Measurements from ENCODE around the gene LIN28B.
"Not testable (repeated sequence)": the region's sequence is repeated elsewhere in the genome, so short reads cannot be mapped to it uniquely, and the experiment has no call there.

Gene LIN28B

DNA sequence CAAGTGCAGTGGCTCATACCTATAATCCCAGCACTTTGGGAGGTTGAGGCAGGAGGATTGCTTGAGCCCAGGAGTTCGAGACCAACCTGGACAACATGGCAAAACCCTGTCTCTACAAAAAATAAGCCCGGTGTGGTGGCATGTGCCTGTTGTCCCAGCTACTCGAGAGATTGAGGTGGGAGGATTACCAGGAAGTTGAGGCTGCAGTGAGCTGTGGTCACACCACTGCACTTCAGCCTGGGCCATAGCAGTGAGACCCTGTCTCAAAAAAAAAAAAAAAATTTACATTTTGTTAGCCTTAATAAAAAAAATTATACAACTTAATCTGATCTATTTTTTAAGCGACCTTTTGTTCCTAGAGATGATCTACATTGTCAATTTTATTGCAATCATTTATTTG, 56.6 kb downstream of the LIN28B start:
- H3K4me1 Mint-ChIP-seq; DNase-seq (ENCODE audit: low spot score in 2 of 2); H3K27me3 Mint-ChIP-seq; H3K27ac Mint-ChIP-seq; H3K4me3 Mint-ChIP-seq; H3K9me3 Mint-ChIP-seq; H3K36me3 Mint-ChIP-seq; ATAC-seq (ENCODE audit: low read depth): not testable (repeated sequence)

DNA sequence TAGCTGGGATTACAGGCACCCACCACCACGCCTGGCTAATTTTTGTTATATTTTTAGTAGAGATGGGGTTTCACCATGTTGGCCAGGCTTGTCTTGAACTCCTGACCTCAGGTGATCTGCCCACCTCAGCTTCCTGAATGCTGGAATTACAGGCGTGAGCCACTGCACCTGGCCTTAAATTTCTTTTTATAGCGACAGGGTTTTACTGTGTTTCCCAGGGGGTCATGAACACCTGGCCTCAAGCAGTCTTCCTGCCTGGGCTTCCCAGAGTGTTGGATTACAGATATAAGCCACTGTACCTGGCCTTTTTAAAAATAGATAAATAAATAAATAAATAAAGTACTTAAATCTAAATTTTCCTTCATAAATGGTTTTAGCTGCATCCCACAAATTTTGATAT, 57.5 kb downstream of the LIN28B start:
- H3K27me3 Mint-ChIP-seq, result no peaks in the 10 kb centered on the region
- H3K27ac Mint-ChIP-seq, result no peak overlapping the region
- H3K4me1 Mint-ChIP-seq, result no peaks in the 10 kb centered on the region
- ATAC-seq (ENCODE audit: low read depth) (no peak), DNase-seq (ENCODE audit: low spot score in 2 of 2) (no peak)
- H3K4me3 Mint-ChIP-seq, result no peak overlapping the region
- no peaks in the 10 kb centered on the region for H3K36me3 Mint-ChIP-seq
- H3K9me3 Mint-ChIP-seq, result no peaks in the 10 kb centered on the region

GRCh38 chr6:105014954-105015353, 58.0 kb downstream of the LIN28B start:
- H3K27me3 Mint-ChIP-seq, result no peaks in the 10 kb centered on the region
- ATAC-seq (ENCODE audit: low read depth), result no peak

GRCh38 chr6:105015482-105015881, 58.6 kb downstream of the LIN28B start:
- Mint-ChIP-seq H3K36me3 (no peaks in the 10 kb centered on the region), H3K27ac (no peak overlapping the region), H3K27me3 (no peaks in the 10 kb centered on the region), H3K4me3 (no peak overlapping the region), H3K4me1 (no peaks in the 10 kb centered on the region), H3K9me3 (no peaks in the 10 kb centered on the region)
- DNase-seq (ENCODE audit: low spot score in 2 of 2) (no peak), ATAC-seq (ENCODE audit: low read depth) (no peak)

More at GRCh38 chr6:105014954-105015353, 58.0 kb downstream of the LIN28B start:
- no peak overlapping the region for H3K4me3 Mint-ChIP-seq
- H3K27ac Mint-ChIP-seq, result no peak overlapping the region
- DNase-seq (ENCODE audit: low spot score in 2 of 2), result no peak
- H3K4me1 Mint-ChIP-seq, result no peaks in the 10 kb centered on the region
- no peaks in the 10 kb centered on the region for H3K9me3 Mint-ChIP-seq
- H3K36me3 Mint-ChIP-seq, result no peaks in the 10 kb centered on the region

- peaks cover 7% of the 10 kb centered on the region for H3K27me3 Mint-ChIP-seq
These were observed 62.4 kb downstream of the LIN28B start for GRCh38 chr6:105019285-105019684.

GRCh38 chr6:105021399-105021798, 64.5 kb downstream of the LIN28B start:
- Mint-ChIP-seq H3K36me3 (no peaks in the 10 kb centered on the region), H3K27ac (no peak overlapping the region), H3K9me3 (no peaks in the 10 kb centered on the region), H3K4me1 (no peaks in the 10 kb centered on the region), H3K27me3 (peaks cover 7% of the 10 kb centered on the region), H3K4me3 (no peak overlapping the region)
- no peak for ATAC-seq (ENCODE audit: low read depth)
- no peak for DNase-seq (ENCODE audit: low spot score in 2 of 2)

More at GRCh38 chr6:105019285-105019684, 62.4 kb downstream of the LIN28B start:
- Mint-ChIP-seq H3K27ac (no peak overlapping the region), H3K4me1 (no peaks in the 10 kb centered on the region), H3K4me3 (no peak overlapping the region), H3K9me3 (no peaks in the 10 kb centered on the region), H3K36me3 (no peaks in the 10 kb centered on the region)
- ATAC-seq (ENCODE audit: low read depth) (no peak), DNase-seq (ENCODE audit: low spot score in 2 of 2) (no peak)

GRCh38 chr6:105022416-105022815, 65.5 kb downstream of the LIN28B start:
- Mint-ChIP-seq H3K36me3 (no peaks in the 10 kb centered on the region), H3K4me3 (no peak overlapping the region), H3K27ac (no peak overlapping the region), H3K27me3 (peaks cover 7% of the 10 kb centered on the region), H3K4me1 (no peaks in the 10 kb centered on the region), H3K9me3 (no peaks in the 10 kb centered on the region)
- no peak for DNase-seq (ENCODE audit: low spot score in 2 of 2)
- no peak for ATAC-seq (ENCODE audit: low read depth)

DNA sequence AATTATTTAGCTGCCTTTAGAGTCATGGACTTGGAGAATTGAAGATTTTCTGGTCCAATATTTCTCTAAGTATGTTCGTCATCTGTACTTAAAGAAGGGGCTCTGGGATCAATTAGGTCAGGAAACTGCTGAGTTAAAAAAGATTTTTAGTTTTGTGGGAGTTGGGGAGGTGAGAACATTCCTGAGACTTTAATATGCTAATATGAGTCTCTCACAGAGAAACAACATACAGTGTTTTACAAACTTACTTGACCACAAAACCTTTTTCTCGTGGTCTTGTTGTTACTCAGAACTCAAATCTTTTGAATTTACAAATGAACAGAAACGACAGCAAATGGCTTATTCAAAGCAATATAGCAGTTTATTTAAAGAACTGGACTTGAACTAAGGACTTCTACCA, 67.9 kb downstream of the LIN28B start:
- peaks cover 7% of the 10 kb centered on the region for H3K27me3 Mint-ChIP-seq
- H3K9me3 Mint-ChIP-seq, result no peaks in the 10 kb centered on the region
- no peak for ATAC-seq (ENCODE audit: low read depth)
- no peak overlapping the region for H3K27ac Mint-ChIP-seq
- DNase-seq (ENCODE audit: low spot score in 2 of 2), result no peak
- no peaks in the 10 kb centered on the region for H3K36me3 Mint-ChIP-seq
- H3K4me3 Mint-ChIP-seq, result no peak overlapping the region
- H3K4me1 Mint-ChIP-seq, result no peaks in the 10 kb centered on the region

DNA sequence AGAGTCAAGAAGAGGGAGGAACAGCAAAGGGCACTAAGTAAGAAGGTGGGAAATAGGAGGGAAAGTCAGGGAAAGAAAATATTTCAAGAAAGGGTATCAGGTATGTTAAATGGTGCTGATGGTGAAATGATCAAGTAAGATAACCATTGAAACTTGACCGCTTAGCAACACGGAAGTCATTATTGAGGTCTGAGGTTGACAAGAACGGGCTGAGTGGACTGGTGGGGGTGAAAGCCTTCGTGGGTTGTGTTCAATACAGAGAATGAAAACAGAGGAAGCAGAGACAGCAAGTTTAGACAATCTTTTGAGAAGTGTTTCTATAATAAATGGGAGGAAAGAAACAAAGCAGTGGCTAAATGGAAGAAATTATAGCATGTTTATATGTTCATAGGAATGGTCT, 72.0 kb downstream of the LIN28B start:
- no peak for ATAC-seq (ENCODE audit: low read depth)
- Mint-ChIP-seq H3K4me1 (no peaks in the 10 kb centered on the region), H3K9me3 (no peaks in the 10 kb centered on the region), H3K27ac (no peak overlapping the region), H3K4me3 (no peak overlapping the region), H3K27me3 (no peaks in the 10 kb centered on the region), H3K36me3 (no peaks in the 10 kb centered on the region)
- DNase-seq (ENCODE audit: low spot score in 2 of 2), result no peak

- Mint-ChIP-seq H3K4me1 (no peaks in the 10 kb centered on the region), H3K4me3 (no peak overlapping the region), H3K27me3 (no peaks in the 10 kb centered on the region), H3K27ac (no peak overlapping the region), H3K36me3 (no peaks in the 10 kb centered on the region), H3K9me3 (no peaks in the 10 kb centered on the region)
- no peak for ATAC-seq (ENCODE audit: low read depth)
- DNase-seq (ENCODE audit: low spot score in 2 of 2), result no peak
These were observed 72.7 kb downstream of the LIN28B start for GRCh38 chr6:105029581-105029980.

DNA sequence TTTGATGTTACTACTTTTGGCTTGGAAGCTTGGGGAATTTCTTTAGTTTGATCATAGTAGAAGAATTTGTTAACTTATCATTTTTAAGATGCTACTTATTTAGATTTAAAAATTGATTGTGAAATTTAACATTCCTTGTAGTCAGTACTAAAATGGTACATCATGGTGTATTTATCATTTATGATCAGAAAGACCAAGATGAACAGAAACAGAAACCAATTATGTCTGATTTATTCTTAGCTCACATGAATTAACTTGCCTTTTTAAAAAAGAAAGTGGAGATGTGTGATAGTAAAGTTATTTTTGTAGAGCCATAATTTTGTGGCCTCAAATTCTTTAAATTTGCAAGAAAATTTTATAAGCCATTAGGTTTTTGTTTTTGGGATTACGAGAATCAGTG, 77.6 kb downstream of the LIN28B start:
- no peaks in the 10 kb centered on the region for H3K4me1 Mint-ChIP-seq
- H3K36me3 Mint-ChIP-seq, result no peaks in the 10 kb centered on the region
- H3K9me3 Mint-ChIP-seq, result no peaks in the 10 kb centered on the region
- H3K27me3 Mint-ChIP-seq, result no peaks in the 10 kb centered on the region
- no peak overlapping the region for H3K27ac Mint-ChIP-seq
- no peak overlapping the region for H3K4me3 Mint-ChIP-seq
- ATAC-seq (ENCODE audit: low read depth) (no peak), DNase-seq (ENCODE audit: low spot score in 2 of 2) (no peak)

DNA sequence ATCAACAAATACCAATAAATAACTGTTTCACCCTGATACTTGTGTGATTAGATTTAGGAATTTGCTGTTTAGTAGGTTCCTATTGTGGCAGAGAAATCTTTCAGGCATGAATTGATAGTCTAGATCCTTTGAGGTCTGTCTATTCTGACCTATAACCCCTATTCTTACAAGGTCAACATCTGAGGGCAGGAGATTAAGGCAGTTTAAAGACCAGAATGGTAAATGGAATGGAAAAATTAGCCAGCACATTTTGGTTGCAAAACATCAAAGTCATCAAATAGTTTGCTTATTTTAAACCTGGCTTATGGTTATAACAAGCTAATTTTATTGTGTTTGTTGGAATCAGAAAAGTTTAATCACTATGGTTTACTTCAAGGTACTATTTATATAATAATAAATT, 78.4 kb downstream of the LIN28B start:
- no peak overlapping the region for H3K4me3 Mint-ChIP-seq
- no peak for ATAC-seq (ENCODE audit: low read depth)
- no peak overlapping the region for H3K27ac Mint-ChIP-seq
- H3K9me3 Mint-ChIP-seq, result no peaks in the 10 kb centered on the region
- no peaks in the 10 kb centered on the region for H3K4me1 Mint-ChIP-seq
- DNase-seq (ENCODE audit: low spot score in 2 of 2), result no peak
- no peaks in the 10 kb centered on the region for H3K36me3 Mint-ChIP-seq
- H3K27me3 Mint-ChIP-seq, result no peaks in the 10 kb centered on the region

DNA sequence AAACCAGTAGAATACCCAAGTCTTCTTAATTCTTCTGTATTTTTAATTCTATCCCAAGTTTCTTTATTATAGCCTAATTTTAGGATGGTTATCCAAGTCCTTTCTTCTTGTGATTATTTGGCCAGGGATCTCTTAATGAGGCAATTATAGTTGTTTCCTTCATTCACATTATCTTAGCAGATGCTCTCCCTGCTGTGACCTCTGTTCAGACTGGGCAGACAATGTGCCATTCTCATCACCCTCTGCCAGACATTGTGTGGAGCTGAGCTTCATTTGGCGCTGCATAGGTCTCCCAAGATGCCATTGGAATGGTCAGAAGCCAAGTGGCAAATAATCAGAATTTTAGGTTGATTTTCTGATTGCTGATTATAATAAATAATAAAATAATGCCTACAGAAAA, 79.4 kb downstream of the LIN28B start:
- Mint-ChIP-seq H3K36me3 (no peaks in the 10 kb centered on the region), H3K4me1 (no peaks in the 10 kb centered on the region), H3K9me3 (no peaks in the 10 kb centered on the region), H3K27ac (no peak overlapping the region), H3K27me3 (no peaks in the 10 kb centered on the region), H3K4me3 (no peak overlapping the region)
- ATAC-seq (ENCODE audit: low read depth) (no peak), DNase-seq (ENCODE audit: low spot score in 2 of 2) (no peak)

GRCh38 chr6:105038259-105038658, 81.4 kb downstream of the LIN28B start:
- no peaks in the 10 kb centered on the region for H3K36me3 Mint-ChIP-seq
- DNase-seq (ENCODE audit: low spot score in 2 of 2) (no peak), ATAC-seq (ENCODE audit: low read depth) (no peak)
- H3K4me3 Mint-ChIP-seq, result no peak overlapping the region
- H3K4me1 Mint-ChIP-seq, result no peaks in the 10 kb centered on the region
- H3K9me3 Mint-ChIP-seq, result no peaks in the 10 kb centered on the region
- H3K27ac Mint-ChIP-seq, result no peak overlapping the region
- no peaks in the 10 kb centered on the region for H3K27me3 Mint-ChIP-seq

GRCh38 chr6:105041880-105042279, 85.0 kb downstream of the LIN28B start:
- no peak for ATAC-seq (ENCODE audit: low read depth)
- no peaks in the 10 kb centered on the region for H3K9me3 Mint-ChIP-seq
- no peak overlapping the region for H3K4me3 Mint-ChIP-seq
- H3K27me3 Mint-ChIP-seq, result peaks cover 1% of the 10 kb centered on the region
- no peak overlapping the region for H3K27ac Mint-ChIP-seq
- DNase-seq (ENCODE audit: low spot score in 2 of 2), result no peak
- no peaks in the 10 kb centered on the region for H3K4me1 Mint-ChIP-seq
- no peaks in the 10 kb centered on the region for H3K36me3 Mint-ChIP-seq

- no peaks in the 10 kb centered on the region for H3K4me1 Mint-ChIP-seq
- DNase-seq (ENCODE audit: low spot score in 2 of 2) (no peak), ATAC-seq (ENCODE audit: low read depth) (no peak)
- H3K27ac Mint-ChIP-seq, result no peak overlapping the region
- no peaks in the 10 kb centered on the region for H3K36me3 Mint-ChIP-seq
- peaks cover 2% of the 10 kb centered on the region for H3K27me3 Mint-ChIP-seq
- H3K9me3 Mint-ChIP-seq, result no peaks in the 10 kb centered on the region
- H3K4me3 Mint-ChIP-seq, result no peak overlapping the region
These were observed 85.7 kb downstream of the LIN28B start for GRCh38 chr6:105042648-105043047.
